CD4-positive, alpha-beta T cell treated with Interleukin-4 for 1 hour (primary cell): ENCODE measurements around the gene TRAF3.
"Not testable (repeated sequence)": the region's sequence is repeated elsewhere in the genome, so short reads cannot be mapped to it uniquely, and the experiment has no call there.

Source experiments
- DNase-seq, 2 donors: peaks; one replicate each; pipeline ENCODE4 v3.0.0-alpha.2; 2020 to 2022

The TRAF3 gene

DNA sequence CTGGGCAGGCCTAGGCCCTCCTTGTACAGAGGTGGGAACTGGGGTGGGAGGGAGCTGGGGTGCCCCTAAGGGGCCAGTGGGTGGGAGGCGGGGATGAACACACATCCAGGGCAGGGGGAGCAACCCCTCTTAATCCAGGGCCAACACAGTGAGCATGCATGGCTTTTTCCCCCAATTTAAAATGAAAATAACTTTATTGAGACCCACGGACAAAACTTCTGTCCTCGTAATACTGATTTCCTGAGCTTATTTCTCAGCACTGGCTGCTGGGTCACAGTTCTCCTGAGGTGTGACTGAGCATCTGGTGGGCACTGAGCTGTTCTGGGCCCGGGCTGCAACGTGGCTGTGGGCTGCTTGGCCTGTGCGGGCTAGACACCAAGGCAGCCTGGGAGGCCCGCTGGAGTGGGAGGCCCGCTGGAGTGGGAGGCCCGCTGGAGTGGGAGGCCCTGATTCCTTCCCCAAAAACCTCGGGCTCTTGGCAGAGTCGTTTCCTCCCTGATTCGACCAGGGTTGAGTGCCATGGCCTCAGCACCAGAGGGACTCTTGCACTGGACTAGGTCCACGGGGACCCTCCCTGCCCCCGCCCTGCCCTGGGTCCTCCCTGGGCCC lies 24.9 kb upstream of the TRAF3 start:
- DNase-seq = no peak

DNA sequence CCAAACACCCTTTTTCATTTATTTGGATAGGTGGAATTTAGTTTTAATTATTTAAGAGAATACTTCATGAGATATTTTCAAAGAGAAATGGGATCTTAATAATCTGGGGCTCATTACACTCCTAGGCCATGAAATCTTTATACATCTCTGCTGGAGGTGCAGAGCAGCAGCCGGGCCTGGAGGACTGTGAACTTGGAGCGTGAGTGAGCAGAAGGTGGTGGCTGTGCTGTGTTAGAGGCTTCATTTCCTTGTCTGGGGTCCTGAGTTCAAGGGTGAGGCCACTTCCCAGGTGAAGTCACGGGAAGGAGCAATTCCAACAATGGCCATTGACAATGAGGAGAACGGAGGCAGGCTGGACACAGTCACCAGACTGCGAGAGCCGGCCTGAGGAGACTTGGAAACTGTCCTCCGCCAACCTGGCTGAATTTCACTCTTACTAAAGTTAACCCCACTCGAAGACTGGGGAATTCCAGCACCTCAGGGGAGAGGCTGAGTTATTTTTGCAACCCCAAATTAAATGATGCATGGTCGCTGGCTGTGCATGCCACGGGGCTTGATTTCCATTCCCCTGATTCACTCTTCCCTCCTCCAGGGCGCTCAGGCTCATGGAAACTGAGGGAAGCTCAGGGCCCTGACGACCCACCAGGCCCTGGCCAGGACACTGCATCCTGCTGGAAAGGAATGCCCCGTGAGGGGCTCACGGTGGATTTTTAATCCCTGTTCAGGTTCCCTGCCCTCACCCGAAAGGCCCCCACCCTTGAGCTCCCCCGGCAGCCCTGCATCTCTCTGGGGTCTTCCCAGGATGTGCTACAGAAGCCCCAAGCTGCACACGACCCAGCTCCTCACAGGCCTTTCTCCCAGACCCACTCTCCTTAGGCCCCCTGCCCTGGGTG lies 22.6 kb upstream of the TRAF3 start:
- DNase-seq = no peak

DNA sequence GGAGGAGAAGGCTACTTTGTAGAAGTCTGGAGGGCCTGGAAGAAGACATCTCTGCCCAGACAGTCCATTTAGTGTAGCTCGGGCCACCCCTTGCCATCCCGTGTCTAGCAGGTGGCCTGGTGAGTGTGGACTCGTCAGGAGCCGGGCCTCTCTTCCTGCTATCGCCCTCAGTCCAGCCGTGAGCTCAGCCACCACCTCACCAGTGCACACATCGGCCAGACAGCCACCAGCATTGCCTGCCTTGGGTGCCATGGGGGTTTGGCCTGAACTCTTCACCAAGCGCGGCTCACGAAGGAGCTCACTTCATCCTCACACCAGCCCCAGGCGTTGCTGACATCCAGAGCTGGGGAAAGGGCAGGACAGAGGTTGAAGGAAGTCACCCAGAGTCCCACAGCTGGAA lies 19.6 kb upstream of the TRAF3 start:
- DNase-seq = no peak

DNA sequence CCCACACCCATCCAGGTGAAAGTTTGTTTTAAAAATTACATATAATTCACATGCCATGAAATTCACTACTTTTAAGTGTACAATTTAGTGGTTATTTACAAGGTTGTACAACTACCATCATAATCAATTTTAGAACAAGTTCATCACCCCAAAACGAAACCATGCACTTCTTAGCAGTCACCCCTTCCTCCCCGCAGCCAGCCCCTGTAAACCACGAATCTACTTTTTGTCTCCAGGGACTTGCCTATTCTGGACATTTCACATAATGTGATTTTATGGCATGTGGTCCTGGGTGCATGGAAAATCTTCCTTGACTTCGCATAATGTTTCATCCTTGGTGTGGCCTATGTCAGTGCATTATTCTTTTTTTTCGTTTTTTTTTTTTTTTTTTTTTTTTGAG lies 19.2 kb upstream of the TRAF3 start:
- DNase-seq = no peak

DNA sequence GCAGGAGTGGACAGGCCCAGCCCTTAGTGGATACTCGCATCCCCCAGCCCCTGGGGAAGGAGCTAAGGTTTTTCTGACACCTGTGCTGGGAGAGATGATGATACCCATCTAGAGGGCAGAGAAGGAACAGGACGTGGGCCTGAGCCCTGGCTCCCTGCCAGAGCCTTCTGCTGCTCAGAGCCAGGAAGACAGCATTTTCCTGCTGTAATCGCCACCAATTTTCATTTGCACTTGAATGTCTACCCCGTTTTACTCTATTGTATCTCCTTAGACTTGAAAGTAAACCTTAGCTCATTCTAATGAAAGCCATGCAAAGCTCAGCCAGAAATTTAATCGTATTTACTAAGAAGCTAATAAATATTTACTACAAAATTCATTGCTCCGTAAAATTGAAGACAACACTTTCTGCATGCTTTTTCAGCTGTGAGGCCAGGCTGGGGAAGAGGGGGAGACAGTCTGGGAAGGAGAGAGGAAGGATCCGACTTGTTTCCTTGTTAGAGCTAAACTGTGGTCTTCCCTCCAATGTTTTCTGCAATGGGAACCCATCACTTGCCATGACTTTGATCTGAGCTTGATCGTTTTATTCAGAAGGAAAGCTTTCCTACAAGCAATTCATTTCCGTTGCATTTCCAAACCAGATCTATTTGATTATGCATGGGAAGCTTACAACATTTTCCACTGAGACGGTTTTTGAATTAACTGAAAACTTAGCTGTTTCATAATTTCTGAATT lies 17.6 kb upstream of the TRAF3 start:
- DNase-seq = no peak

- DNase-seq = no peak
These were observed 16.6 kb upstream of the TRAF3 start for GRCh38 chr14:102760496-102761193.

DNA sequence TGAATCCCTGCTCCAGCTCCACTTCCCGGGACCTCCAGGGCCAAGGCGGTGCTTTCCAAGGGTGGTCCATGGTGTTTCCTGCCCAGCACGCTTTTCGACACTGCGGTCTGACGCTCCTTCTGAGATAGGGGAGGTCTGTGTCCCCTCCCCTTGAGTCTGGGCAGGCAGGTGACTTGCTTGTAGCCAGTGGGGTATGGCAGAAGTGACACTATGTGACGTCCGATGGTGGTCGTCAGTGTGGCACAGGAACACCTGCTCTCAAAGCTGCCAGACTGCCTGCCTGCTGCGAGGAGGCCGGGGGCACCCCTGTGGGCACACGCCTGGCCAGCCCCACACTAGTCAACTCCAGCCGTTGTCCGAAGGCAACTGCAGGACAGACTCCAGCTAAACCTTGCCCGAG lies 16.0 kb upstream of the TRAF3 start:
- no peak for DNase-seq

DNA sequence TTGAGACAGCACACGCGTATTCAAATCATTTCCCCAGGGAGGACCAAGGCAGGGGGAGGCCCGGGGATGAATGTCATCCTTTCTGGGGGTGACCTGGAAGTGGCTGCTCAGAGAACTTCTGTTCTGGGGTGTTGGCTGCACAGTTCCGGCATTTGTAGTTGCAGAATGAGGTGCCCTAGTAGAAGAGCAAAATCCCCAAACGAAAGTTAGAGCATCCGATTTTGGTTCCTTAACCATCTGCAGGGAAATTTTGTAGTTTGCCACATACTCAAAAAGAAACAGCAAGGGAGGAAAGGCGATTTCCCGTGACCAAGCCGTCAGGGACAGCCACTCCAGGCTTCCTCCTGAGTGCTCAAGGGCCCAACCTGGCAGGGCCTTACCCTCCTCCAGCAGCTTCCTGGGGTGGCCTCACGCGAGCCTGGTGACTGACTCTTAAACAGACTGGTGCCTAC lies 13.0 kb upstream of the TRAF3 start:
- DNase-seq = no peak

GRCh38 chr14:102765770-102766169 lies 11.5 kb upstream of the TRAF3 start:
- not testable (repeated sequence) for DNase-seq

GRCh38 chr14:102768223-102769048 lies 8.8 kb upstream of the TRAF3 start:
- DNase-seq = peak in 1 of 2 donors; percentile 80

GRCh38 chr14:102769049-102769327 lies 8.3 kb upstream of the TRAF3 start:
- no peak for DNase-seq

DNA sequence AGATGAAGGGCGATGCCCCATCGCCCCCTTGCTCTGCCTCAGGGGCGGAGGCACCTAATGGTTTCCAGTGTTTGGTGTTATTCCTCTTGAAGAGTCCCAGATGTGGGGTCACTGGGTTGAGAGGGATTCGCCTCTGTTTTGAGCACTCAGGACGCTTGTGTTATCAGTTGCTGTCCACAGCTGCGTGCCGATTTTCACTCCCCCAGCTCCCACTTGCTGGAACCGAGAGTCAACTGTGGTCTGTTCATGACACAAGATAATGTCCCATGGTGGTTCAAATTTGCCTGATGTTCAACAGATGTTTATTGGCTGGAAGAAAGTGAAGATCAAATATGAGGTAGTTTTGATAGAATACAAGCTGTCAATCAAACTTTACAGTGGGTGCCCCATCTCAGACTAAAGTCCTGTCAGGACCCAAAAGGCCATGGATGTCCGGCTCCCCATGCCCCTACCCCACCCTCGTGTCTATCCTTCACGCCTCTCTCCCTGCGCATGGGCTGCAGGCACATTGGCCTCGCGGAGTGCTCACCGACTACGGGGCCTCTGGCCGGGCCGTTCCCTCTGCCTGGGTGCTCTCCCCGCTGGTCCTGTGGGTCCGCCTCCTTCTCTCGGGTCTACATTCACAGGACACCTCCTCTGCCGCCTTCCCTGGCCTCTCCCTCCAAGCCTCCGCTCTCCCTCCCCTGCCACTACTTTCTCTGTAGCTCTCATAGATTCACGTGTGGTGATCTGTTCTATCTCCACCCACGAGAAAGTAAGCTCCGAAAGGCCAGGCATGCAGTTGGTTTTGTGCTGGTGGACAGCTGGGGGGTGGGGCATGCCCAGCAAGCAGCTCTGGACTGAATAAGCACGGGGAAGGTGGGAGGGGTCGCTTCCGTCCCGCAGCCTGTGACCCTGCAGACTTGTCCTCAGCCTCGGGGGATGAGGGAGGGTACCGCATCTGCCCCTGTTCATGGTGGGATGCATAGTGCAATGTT lies 6.8 kb upstream of the TRAF3 start:
- DNase-seq = no peak

- no peak for DNase-seq
These were observed 6.1 kb upstream of the TRAF3 start for GRCh38 chr14:102771144-102771543.

GRCh38 chr14:102772781-102773570 lies 4.3 kb upstream of the TRAF3 start:
- no peak for DNase-seq

- peak; percentile 80 for DNase-seq
These were observed 2.7 kb upstream of the TRAF3 start for GRCh38 chr14:102774391-102775153.

DNA sequence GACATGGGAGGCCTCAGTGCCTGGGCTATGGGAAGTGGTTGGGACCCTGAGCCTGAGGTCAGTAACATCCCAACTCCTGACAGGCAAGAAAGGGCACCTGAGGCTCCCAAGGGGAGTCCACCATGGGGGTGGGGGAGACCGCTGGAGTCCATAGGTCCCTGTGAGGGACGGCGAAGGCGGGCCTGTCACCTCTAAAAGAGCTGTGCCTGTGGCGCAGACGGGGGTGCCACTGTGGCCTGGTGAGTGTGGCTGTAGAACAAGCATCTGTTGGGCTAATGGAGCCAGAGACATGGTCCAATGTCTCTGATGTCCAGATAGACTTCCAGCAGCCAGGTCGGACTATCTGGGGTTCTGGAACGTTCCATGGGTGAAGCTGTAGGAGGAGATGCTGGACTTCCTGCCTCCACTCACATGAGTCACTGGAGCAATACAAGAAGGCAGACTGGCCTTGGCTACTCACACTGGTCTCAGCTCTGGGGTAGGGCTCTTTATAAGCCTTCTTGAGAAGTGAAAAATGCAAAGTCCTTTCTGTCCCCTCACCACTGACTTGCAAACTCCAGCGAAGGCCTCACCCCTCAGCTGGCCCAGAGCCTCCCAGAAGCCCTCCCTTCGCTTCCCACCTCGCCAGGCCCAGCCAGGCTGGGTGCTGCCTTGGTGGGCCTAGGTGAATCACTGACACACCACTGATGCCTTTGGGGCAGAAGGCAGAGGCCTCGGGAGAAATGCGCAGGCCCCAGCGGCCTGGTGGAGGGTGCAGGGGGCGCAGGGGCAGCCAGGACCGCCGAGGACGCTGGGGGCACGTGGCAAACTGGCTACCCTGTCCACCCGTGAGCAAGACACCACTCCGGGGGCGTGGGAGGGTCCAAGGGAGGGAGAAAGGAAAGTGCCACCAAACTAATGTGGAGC lies 1.1 kb upstream of the TRAF3 start:
- peak in 1 of 2 donors; percentile 38 for DNase-seq

- peak in 1 of 2 donors; percentile 23 for DNase-seq
These were observed 575 bp downstream of the TRAF3 start for GRCh38 chr14:102777711-102778337.
